ENCODE results near the gene CCDC71. TPM values are rescaled to one million over a fixed set of nuclear protein-coding genes. Genes with fewer than 3 reads are reported as not detected.

Gene CCDC71
- total and polyA plus RNA-seq, 2 of the 13 experiments (the other 11 are each of a cell fraction or from before 2014, with no cell fraction given), result 9.7 to 14.3 TPM

- TF ChIP-seq TRAFD1 (CRISPR knock-in tag; IDR thresholded peaks at IDR 0.05; ENCODE audit: borderline replicate concordance) (no peak), YY1 (IDR thresholded peaks at IDR 0.05; ENCODE audit: insufficient read depth, insufficient replicate concordance, low read depth, low read length) (peak; percentile 98), GTF3A (CRISPR knock-in tag; conservative IDR thresholded peaks at IDR 0.05) (peak; percentile 83; the same call in 1 of the 2 replicates), ZNF790 (CRISPR knock-in tag; IDR thresholded peaks at IDR 0.05; ENCODE audit: borderline replicate concordance) (peak; percentile 53; the same call in 1 of the 2 replicates), KDM4B (CRISPR knock-in tag; IDR thresholded peaks at IDR 0.05) (peak; percentile 38; the same call in 1 of the 2 replicates), ZBTB20 (CRISPR knock-in tag; IDR thresholded peaks at IDR 0.05; ENCODE audit: borderline replicate concordance, low read depth) (0 out of 2 replicates have a peak, but pooled peaks have one; percentile 39), SMAD3 (CRISPR knock-in tag; IDR thresholded peaks at IDR 0.05) (no peak), MIER2 (CRISPR knock-in tag; IDR thresholded peaks at IDR 0.05) (no peak), ZBTB7B (CRISPR knock-in tag; IDR thresholded peaks at IDR 0.05) (peak; percentile 89), AGO2 (optimal IDR thresholded peaks at IDR 0.05; ENCODE audit: low read depth, low read length) (peak; percentile 73), ZNF468 (CRISPR knock-in tag; IDR thresholded peaks at IDR 0.05) (0 out of 2 replicates have a peak, but pooled peaks have one; percentile 62), CC2D1A (CRISPR knock-in tag; IDR thresholded peaks at IDR 0.05) (no peak), ZHX2 (IDR thresholded peaks at IDR 0.05; ENCODE audit: low read depth) (peak; percentile 97), ZHX2 (CRISPR knock-in tag; IDR thresholded peaks at IDR 0.05; ENCODE audit: borderline replicate concordance) (no peak), TGIF2 (CRISPR knock-in tag; IDR thresholded peaks at IDR 0.05) (peak; percentile 38; the same call in 1 of the 2 replicates), STAG1 (CRISPR knock-in tag; IDR thresholded peaks at IDR 0.05) (no peak), ZKSCAN1 (IDR thresholded peaks at IDR 0.05; ENCODE audit: low read length) (no peak)
Observed at GRCh38 chr3:49165771-49166751, at the start of gene CCDC71 (continued).

Data from HepG2 (cell line).